ENCODE measurements around the gene TENM4. TPM values are rescaled to one million over a fixed set of nuclear protein-coding genes. Genes with fewer than 3 reads are reported as not detected.

TENM4 gene
- total RNA-seq, 2 experiments from 2014 or later: not detected

- Histone ChIP-seq H3K4me2 (ENCODE audit: low read length) (no peak overlapping the region), H3K36me3 (ENCODE audit: insufficient read depth, low read length) (no peaks in the 10 kb centered on the region), H3K4me3 (ENCODE audit: low read depth, low read length, poor library complexity, severe bottlenecking) (no peak overlapping the region), H3K4me1 (ENCODE audit: insufficient read depth, low read length, poor library complexity, severe bottlenecking) (no peaks in the 10 kb centered on the region), H4K20me1 (ENCODE audit: insufficient read depth, low read length) (no peaks in the 10 kb centered on the region), H3K9me3 (ENCODE audit: low read length) (no peaks in the 10 kb centered on the region), H2AFZ (ENCODE audit: low read length) (no peak overlapping the region), H3K9me2 (ENCODE audit: insufficient read depth, low read length) (no peaks in the 10 kb centered on the region), H3K27ac (ENCODE audit: low read depth, low read length, poor library complexity, severe bottlenecking) (no peak overlapping the region), H3K79me2 (ENCODE audit: insufficient read depth, low read depth, low read length) (no peaks in the 10 kb centered on the region)
- ChIA-PET CTCF (ENCODE audit: unreplicated experiment) (no interaction called here), POLR2A (no interaction called here)
- DNase-seq (ENCODE audit: low spot score): no peak
- no peak for TF ChIP-seq EZH2phosphoT487 (IDR thresholded peaks at IDR 0.05; ENCODE audit: borderline replicate concordance, low read depth, low read length)
- TF ChIP-seq, protein P1, sequence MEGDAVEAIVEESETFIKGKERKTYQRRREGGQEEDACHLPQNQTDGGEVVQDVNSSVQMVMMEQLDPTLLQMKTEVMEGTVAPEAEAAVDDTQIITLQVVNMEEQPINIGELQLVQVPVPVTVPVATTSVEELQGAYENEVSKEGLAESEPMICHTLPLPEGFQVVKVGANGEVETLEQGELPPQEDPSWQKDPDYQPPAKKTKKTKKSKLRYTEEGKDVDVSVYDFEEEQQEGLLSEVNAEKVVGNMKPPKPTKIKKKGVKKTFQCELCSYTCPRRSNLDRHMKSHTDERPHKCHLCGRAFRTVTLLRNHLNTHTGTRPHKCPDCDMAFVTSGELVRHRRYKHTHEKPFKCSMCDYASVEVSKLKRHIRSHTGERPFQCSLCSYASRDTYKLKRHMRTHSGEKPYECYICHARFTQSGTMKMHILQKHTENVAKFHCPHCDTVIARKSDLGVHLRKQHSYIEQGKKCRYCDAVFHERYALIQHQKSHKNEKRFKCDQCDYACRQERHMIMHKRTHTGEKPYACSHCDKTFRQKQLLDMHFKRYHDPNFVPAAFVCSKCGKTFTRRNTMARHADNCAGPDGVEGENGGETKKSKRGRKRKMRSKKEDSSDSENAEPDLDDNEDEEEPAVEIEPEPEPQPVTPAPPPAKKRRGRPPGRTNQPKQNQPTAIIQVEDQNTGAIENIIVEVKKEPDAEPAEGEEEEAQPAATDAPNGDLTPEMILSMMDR (conservative IDR thresholded peaks at IDR 0.05; ENCODE audit: low read length): no peak
- intact Hi-C loops (cut with micrococcal nuclease; ENCODE audit: unreplicated experiment): no loop called here
- no TSS peak for BruUV-seq (replicated peaks)
Measured at GRCh38 chr11:79397252-79397651, 43.6 kb downstream of the TENM4 start.

- Histone ChIP-seq H3K9me2 (ENCODE audit: insufficient read depth, low read length) (no peaks in the 10 kb centered on the region), H2AFZ (ENCODE audit: low read length) (no peak overlapping the region), H3K36me3 (ENCODE audit: insufficient read depth, low read length) (no peaks in the 10 kb centered on the region), H4K20me1 (ENCODE audit: insufficient read depth, low read length) (no peaks in the 10 kb centered on the region), H3K9me3 (ENCODE audit: low read length) (no peaks in the 10 kb centered on the region), H3K4me3 (ENCODE audit: low read depth, low read length, poor library complexity, severe bottlenecking) (no peak overlapping the region), H3K79me2 (ENCODE audit: insufficient read depth, low read depth, low read length) (no peaks in the 10 kb centered on the region), H3K4me2 (ENCODE audit: low read length) (no peak overlapping the region), H3K27ac (ENCODE audit: low read depth, low read length, poor library complexity, severe bottlenecking) (no peak overlapping the region), H3K4me1 (ENCODE audit: insufficient read depth, low read length, poor library complexity, severe bottlenecking) (no peaks in the 10 kb centered on the region)
- BruUV-seq (replicated peaks): no TSS peak
- TF ChIP-seq, protein P1 (conservative IDR thresholded peaks at IDR 0.05; ENCODE audit: low read length): no peak
- ChIA-PET POLR2A (no interaction called here), CTCF (ENCODE audit: unreplicated experiment) (no interaction called here)
- intact Hi-C loops (cut with micrococcal nuclease; ENCODE audit: unreplicated experiment): no loop called here
- no peak for DNase-seq (ENCODE audit: low spot score)
Measured at GRCh38 chr11:79396674-79397073, 44.2 kb downstream of the TENM4 start.

- Histone ChIP-seq H3K36me3 (ENCODE audit: insufficient read depth, low read length) (no peaks in the 10 kb centered on the region), H4K20me1 (ENCODE audit: insufficient read depth, low read length) (no peaks in the 10 kb centered on the region), H3K27ac (ENCODE audit: low read depth, low read length, poor library complexity, severe bottlenecking) (no peak overlapping the region), H3K4me2 (ENCODE audit: low read length) (no peak overlapping the region), H3K9me2 (ENCODE audit: insufficient read depth, low read length) (no peaks in the 10 kb centered on the region), H3K79me2 (ENCODE audit: insufficient read depth, low read depth, low read length) (no peaks in the 10 kb centered on the region), H3K4me1 (ENCODE audit: insufficient read depth, low read length, poor library complexity, severe bottlenecking) (no peaks in the 10 kb centered on the region), H3K9me3 (ENCODE audit: low read length) (no peaks in the 10 kb centered on the region), H3K4me3 (ENCODE audit: low read depth, low read length, poor library complexity, severe bottlenecking) (no peak overlapping the region), H2AFZ (ENCODE audit: low read length) (no peak overlapping the region)
- BruUV-seq (replicated peaks): no TSS peak
- no peak for DNase-seq (ENCODE audit: low spot score)
- TF ChIP-seq, protein P1 (conservative IDR thresholded peaks at IDR 0.05; ENCODE audit: low read length): no peak
- no peak for TF ChIP-seq EZH2phosphoT487 (IDR thresholded peaks at IDR 0.05; ENCODE audit: borderline replicate concordance, low read depth, low read length)
- intact Hi-C loops (cut with micrococcal nuclease; ENCODE audit: unreplicated experiment): no loop called here
- CTCF ChIA-PET (ENCODE audit: unreplicated experiment): no interaction called here
- POLR2A ChIA-PET: interaction anchor here (0.9 kb wide), 1 partner anchor 20 kb away, joined by 5 read pairs; no protein-coding TSS in a partner anchor
Measured at GRCh38 chr11:79396001-79396400, 44.8 kb downstream of the TENM4 start.
